ENCODE data around the gene KCNK17. TPM values are rescaled to one million over a fixed set of nuclear protein-coding genes. Genes with fewer than 3 reads are reported as not detected.

The KCNK17 gene
- total RNA-seq, 1 experiment from 2014 or later, result 1.2 TPM

GRCh38 chr6:39282774-39283173 lies 31.4 kb downstream of the KCNK17 start:
- H3K14ac ChIP-seq (ENCODE audit: insufficient read depth, low read length), result no peak overlapping the region
- no peak overlapping the region for H2BK5ac ChIP-seq (ENCODE audit: insufficient read length, low read length)
- H2BK12ac ChIP-seq (ENCODE audit: insufficient read length, low read depth, low read length), result no peak overlapping the region
- no peak overlapping the region for H3K4me2 ChIP-seq (ENCODE audit: insufficient read depth, insufficient read length, low read length)
- no peaks in the 10 kb centered on the region for H3K79me1 ChIP-seq (ENCODE audit: insufficient read depth, low read depth, low read length, poor library complexity, severe bottlenecking)
- H3K23me2 ChIP-seq (ENCODE audit: insufficient read length, low read depth, low read length, poor library complexity, severe bottlenecking), result no peaks in the 10 kb centered on the region
- no peak overlapping the region for H2AK5ac ChIP-seq (ENCODE audit: insufficient read length, low read length)
- no peaks in the 10 kb centered on the region for H3K9me3 ChIP-seq (ENCODE audit: control insufficient read depth, low read depth, low read length)
- no peak overlapping the region for H3K23ac ChIP-seq (ENCODE audit: insufficient read length, low read depth, low read length)
- H3K4me3 Mint-ChIP-seq, result no peak overlapping the region
- H3K27me3 ChIP-seq (ENCODE audit: insufficient read depth, low read length), result no peaks in the 10 kb centered on the region
- no peak for DNase-seq
- no peaks in the 10 kb centered on the region for H4K20me1 ChIP-seq (ENCODE audit: control insufficient read depth, insufficient read depth, insufficient read length)
- peaks cover 6% of the 10 kb centered on the region for H3K27me3 Mint-ChIP-seq (ENCODE audit: low read depth)
- peaks cover 19 to 22% of the 10 kb centered on the region in 2 experiments for H3K4me1 Mint-ChIP-seq
- TF ChIP-seq, protein P1, sequence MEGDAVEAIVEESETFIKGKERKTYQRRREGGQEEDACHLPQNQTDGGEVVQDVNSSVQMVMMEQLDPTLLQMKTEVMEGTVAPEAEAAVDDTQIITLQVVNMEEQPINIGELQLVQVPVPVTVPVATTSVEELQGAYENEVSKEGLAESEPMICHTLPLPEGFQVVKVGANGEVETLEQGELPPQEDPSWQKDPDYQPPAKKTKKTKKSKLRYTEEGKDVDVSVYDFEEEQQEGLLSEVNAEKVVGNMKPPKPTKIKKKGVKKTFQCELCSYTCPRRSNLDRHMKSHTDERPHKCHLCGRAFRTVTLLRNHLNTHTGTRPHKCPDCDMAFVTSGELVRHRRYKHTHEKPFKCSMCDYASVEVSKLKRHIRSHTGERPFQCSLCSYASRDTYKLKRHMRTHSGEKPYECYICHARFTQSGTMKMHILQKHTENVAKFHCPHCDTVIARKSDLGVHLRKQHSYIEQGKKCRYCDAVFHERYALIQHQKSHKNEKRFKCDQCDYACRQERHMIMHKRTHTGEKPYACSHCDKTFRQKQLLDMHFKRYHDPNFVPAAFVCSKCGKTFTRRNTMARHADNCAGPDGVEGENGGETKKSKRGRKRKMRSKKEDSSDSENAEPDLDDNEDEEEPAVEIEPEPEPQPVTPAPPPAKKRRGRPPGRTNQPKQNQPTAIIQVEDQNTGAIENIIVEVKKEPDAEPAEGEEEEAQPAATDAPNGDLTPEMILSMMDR (conservative IDR thresholded peaks at IDR 0.05), result no peak
- no peaks in the 10 kb centered on the region; a peak in 1 of 5 replicates for H3K9me3 Mint-ChIP-seq
- no peaks in the 10 kb centered on the region for H3K4me1 ChIP-seq (ENCODE audit: insufficient read depth, low read length)
- no peak overlapping the region for H3K27ac ChIP-seq (ENCODE audit: insufficient read length, low read depth, low read length)
- no peak overlapping the region for H2BK120ac ChIP-seq (ENCODE audit: low read depth, low read length, poor library complexity, severe bottlenecking)
- no peak overlapping the region for H3K18ac ChIP-seq (ENCODE audit: insufficient read length, low read depth, low read length)
- no peak overlapping the region for H2AFZ ChIP-seq (ENCODE audit: low read length)
- H4K8ac ChIP-seq (replicated peaks; ENCODE audit: insufficient read length, low read depth, low read length), result no peak overlapping the region
- H3K56ac ChIP-seq (ENCODE audit: insufficient read length, low read depth, low read length), result no peak overlapping the region
- no peaks in the 10 kb centered on the region for H3K79me2 ChIP-seq (ENCODE audit: insufficient read depth, low read length)
- no peak overlapping the region for H3K9ac ChIP-seq (ENCODE audit: extremely low read depth, insufficient read length, low read length)
- H4K91ac ChIP-seq (ENCODE audit: insufficient read length, low read depth, low read length), result no peak overlapping the region
- H3T11ph ChIP-seq (ENCODE audit: low read length), result no peak overlapping the region
- no peaks in the 10 kb centered on the region for H3K36me3 Mint-ChIP-seq (ENCODE audit: insufficient read depth in 1 of 3, low read depth in 3 of 3)
- H3K4ac ChIP-seq (ENCODE audit: low read depth, low read length), result no peak overlapping the region
- H2BK15ac ChIP-seq (ENCODE audit: low read depth, low read length), result no peak overlapping the region
- no peak overlapping the region for H3K27ac Mint-ChIP-seq
- no peak overlapping the region for H4K5ac ChIP-seq (ENCODE audit: insufficient read length, low read depth, low read length)
- H2BK20ac ChIP-seq (ENCODE audit: low read depth, low read length, poor library complexity, severe bottlenecking), result no peak overlapping the region
- WGBS (ENCODE audit: extremely low coverage, insufficient read length, low lambda C conversion rate), result no CpG with 5 or more reads among the region's 2 CpGs

All from H9 (cell line).